GM12873 (cell line): ENCODE data around the gene WDFY2.

Source experiments
- TF ChIP-seq, protein P1 (sequence below): IDR thresholded peaks from 2 replicates; pipeline ENCODE4 v1.5.1; 2012; ENCODE audit warnings: low read depth, mild to moderate bottlenecking, moderate library complexity, low read length, control low read depth; ENCODE audit not compliant: insufficient read depth; ENCODE audit errors: missing control alignments

Gene WDFY2

DNA sequence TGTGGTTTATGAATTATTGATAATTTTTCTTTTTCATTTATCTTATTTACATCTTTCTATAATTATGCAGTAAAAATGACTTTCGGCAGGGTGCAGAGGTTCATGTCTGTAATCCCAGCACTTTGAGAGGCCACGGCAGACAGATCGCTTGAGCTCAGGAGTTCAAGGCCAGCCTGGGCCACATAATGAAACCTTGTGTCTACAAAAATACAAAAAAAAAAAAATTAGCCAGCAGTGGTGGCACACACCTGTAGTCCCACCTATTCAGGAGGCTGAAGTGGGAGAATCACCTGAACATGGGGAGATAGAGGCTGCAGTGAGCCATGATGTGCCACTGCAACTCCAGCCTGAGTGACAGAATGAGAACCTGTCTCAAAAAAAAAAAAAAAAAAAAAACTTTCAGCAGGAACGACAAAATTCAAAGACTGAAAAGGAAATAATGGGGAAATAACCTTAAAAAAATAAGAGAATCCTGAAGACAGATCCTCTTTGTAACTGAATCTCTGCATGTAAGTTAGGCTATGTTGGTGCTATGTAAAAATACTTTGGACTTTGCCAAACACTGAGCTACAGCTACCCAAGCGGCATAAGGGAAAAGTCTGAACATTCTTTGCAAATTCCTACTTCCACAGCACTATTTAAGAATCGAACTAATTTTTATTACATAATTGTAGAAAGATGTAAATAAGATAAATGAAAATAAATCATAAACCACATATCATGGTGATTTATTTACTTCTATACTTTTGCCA, 36.7 kb upstream of the WDFY2 start:
- TF ChIP-seq, protein P1, sequence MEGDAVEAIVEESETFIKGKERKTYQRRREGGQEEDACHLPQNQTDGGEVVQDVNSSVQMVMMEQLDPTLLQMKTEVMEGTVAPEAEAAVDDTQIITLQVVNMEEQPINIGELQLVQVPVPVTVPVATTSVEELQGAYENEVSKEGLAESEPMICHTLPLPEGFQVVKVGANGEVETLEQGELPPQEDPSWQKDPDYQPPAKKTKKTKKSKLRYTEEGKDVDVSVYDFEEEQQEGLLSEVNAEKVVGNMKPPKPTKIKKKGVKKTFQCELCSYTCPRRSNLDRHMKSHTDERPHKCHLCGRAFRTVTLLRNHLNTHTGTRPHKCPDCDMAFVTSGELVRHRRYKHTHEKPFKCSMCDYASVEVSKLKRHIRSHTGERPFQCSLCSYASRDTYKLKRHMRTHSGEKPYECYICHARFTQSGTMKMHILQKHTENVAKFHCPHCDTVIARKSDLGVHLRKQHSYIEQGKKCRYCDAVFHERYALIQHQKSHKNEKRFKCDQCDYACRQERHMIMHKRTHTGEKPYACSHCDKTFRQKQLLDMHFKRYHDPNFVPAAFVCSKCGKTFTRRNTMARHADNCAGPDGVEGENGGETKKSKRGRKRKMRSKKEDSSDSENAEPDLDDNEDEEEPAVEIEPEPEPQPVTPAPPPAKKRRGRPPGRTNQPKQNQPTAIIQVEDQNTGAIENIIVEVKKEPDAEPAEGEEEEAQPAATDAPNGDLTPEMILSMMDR = no peak

DNA sequence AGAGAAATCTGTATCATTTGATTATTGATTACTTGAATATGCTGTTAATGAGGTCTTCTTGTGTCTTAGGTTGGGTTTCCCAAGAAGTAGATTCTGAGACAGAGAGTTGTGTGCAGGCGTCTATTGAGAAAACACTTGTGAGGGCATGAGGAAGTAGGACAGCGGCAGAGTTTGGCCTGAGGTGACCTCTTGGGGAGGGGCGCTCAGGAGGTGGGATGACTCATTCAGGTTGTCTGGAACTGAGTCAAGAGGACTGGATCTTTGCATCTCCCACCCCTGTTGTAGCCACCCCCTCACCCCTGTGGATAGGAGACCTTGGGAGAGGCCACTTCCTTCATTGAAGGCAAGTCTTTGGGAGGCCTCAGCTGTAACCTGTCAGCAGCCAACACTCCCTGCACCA, 35.2 kb upstream of the WDFY2 start:
- TF ChIP-seq, protein P1 = no peak

DNA sequence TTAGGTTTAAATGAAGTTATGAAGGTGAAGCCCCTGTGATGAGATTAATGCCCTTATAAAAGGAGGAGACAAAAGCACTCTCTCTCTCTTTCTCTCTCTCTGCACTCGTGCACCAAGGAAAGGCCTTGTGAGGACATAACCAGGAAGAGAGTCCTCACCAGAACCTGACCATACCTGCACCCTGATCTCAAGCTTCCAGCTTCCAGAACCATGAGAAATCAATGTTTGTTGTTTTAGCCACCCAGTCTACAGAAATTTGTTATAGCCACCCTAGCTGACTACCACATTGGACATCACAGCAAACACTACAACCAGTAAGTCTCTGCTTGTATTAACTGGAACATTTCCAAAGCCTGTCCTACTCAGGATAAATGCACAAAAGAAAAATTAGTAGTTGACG, 34.7 kb upstream of the WDFY2 start:
- TF ChIP-seq, protein P1 = no peak

DNA sequence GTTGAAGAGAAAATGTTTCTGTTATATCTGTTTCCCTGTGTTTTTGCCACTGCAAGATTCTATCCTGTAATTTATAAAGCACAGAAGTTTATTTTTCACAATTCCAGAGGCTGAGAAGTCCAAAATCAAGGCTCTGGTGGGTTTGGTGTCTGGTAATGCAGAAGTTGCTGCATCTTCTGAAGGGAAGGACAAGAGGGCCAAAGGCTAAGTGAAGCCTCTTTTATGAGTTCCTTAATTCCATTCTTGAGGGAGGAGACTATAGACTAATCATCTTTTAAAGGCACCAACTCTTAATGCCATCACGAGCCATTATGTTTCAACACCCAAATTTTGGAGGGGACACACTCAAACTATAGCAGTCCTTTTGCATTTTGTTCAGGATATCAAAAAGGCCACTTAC, 34.1 kb upstream of the WDFY2 start:
- TF ChIP-seq, protein P1 = no peak

DNA sequence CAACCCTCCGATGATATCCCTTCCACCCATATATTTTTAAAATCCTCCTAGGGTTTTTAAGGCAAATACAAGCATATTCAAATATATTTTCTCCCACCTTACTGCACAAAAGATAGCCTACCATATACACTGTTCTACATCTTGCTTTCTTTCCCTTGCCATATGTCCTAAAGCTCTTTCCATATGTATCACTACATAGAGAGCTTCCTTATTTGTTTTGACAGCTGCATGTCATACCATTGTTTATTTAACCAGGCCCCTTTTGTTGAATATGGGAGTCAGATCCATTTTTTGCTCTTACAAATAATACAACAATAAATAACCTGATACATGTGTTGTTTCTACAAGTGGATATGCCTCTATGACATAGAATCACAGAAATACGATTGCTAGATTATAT, 32.8 kb upstream of the WDFY2 start:
- TF ChIP-seq, protein P1 = no peak

DNA sequence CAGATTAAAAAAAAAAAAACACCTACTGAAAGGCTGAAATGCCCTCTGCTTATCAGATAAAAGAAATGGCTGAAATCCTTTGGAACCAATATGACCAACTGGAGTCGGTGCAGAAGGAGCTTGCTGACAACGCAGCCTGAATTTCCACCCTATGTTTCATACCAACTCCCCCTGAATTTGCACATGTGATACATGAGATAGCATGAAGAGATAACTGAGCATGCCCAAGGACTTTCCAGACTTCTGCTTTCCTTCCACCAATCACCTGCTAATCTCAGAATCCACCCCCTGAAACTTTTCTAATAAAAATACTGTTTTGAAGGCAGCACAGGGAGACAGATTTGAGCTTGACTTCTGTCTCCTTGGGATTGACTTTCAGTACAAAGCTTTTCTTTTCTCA, 32.2 kb upstream of the WDFY2 start:
- TF ChIP-seq, protein P1 = no peak

DNA sequence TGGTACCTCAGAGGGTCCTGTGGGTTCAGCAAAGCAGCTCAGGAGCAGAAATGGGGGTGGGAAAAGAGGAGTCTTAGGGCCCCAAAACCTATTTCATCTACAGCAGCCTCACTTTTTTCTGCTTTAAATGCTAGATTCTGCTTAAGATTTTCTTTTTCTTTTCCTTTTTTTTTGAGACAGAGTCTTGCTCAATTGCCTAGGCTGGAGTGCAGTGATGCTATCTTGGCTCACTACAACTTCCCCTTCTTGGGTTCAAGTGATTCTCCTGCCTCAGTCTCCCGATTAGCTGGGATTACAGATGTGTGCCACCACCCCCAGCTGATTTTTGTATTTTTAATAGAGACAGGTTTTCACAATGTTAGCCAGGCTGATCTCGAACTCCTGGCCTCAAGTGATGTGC, 30.7 kb upstream of the WDFY2 start:
- TF ChIP-seq, protein P1 = no peak
